Rectal smooth muscle tissue (tissue), 1 donor: Measurements from ENCODE around the gene NAT10.
"Not testable (repeated sequence)": the region's sequence is repeated elsewhere in the genome, so short reads cannot be mapped to it uniquely, and the experiment has no call there.

Source experiments
- H3K27ac ChIP-seq: one replicate; pipeline ENCODE4 v1.7.0; 2013; ENCODE audit warnings: low read depth, low read length, inconsistent platforms
- H3K27me3 ChIP-seq: one replicate; pipeline ENCODE4 v1.7.0; 2013; ENCODE audit warnings: low read length; ENCODE audit not compliant: control insufficient read depth, insufficient read depth
- H3K36me3 ChIP-seq: one replicate; pipeline ENCODE4 v1.7.0; 2013; ENCODE audit warnings: low read length; ENCODE audit not compliant: control insufficient read depth, insufficient read depth
- H3K4me1 ChIP-seq: one replicate; pipeline ENCODE4 v1.7.0; 2013; ENCODE audit warnings: low read length; ENCODE audit not compliant: control insufficient read depth, insufficient read depth
- H3K4me3 ChIP-seq: one replicate; pipeline ENCODE4 v1.7.0; 2013; ENCODE audit warnings: low read length
- H3K9ac ChIP-seq: one replicate; pipeline ENCODE4 v1.7.0; 2013; ENCODE audit warnings: low read length

The NAT10 gene

GRCh38 chr11:34075178-34075820 lies 30.1 kb upstream of the NAT10 start:
- peak overlapping the region; percentile 48 for H3K27ac ChIP-seq
- H3K9ac ChIP-seq = no peak overlapping the region

GRCh38 chr11:34080609-34081008 lies 24.8 kb upstream of the NAT10 start:
- Histone ChIP-seq H3K4me3 (no peak overlapping the region), H3K27ac (no peak overlapping the region), H3K9ac (no peak overlapping the region), H3K27me3 (no peaks in the 10 kb centered on the region), H3K4me1 (no peaks in the 10 kb centered on the region), H3K36me3 (peaks cover 29% of the 10 kb centered on the region)

More at GRCh38 chr11:34075178-34075820, 30.1 kb upstream of the NAT10 start:
- H3K36me3 ChIP-seq = peaks cover 15% of the 10 kb centered on the region
- no peak overlapping the region for H3K4me3 ChIP-seq
- no peaks in the 10 kb centered on the region for H3K4me1 ChIP-seq
- H3K27me3 ChIP-seq = no peaks in the 10 kb centered on the region

- Histone ChIP-seq H3K27me3 (no peaks in the 10 kb centered on the region), H3K4me1 (no peaks in the 10 kb centered on the region), H3K36me3 (peaks cover 36% of the 10 kb centered on the region), H3K4me3 (no peak overlapping the region), H3K9ac (no peak overlapping the region), H3K27ac (no peak overlapping the region)
These were observed 20.8 kb upstream of the NAT10 start for GRCh38 chr11:34084637-34085036.

GRCh38 chr11:34086554-34087283 lies 18.7 kb upstream of the NAT10 start:
- Histone ChIP-seq H3K27me3 (no peaks in the 10 kb centered on the region), H3K27ac (no peak overlapping the region), H3K4me3 (no peak overlapping the region), H3K36me3 (peaks cover 40% of the 10 kb centered on the region), H3K4me1 (no peaks in the 10 kb centered on the region), H3K9ac (no peak overlapping the region)

GRCh38 chr11:34091825-34092224 lies 13.6 kb upstream of the NAT10 start:
- no peak overlapping the region for H3K4me3 ChIP-seq
- H3K9ac ChIP-seq = no peak overlapping the region
- H3K36me3 ChIP-seq = peaks cover 38% of the 10 kb centered on the region
- no peaks in the 10 kb centered on the region for H3K27me3 ChIP-seq
- no peak overlapping the region for H3K27ac ChIP-seq
- H3K4me1 ChIP-seq = no peaks in the 10 kb centered on the region

- not testable (repeated sequence) for H3K4me3 ChIP-seq, H3K27me3 ChIP-seq, H3K27ac ChIP-seq, H3K9ac ChIP-seq, H3K4me1 ChIP-seq
- H3K36me3 ChIP-seq = peaks cover 43% of the 10 kb centered on the region
These were observed 10.5 kb upstream of the NAT10 start for GRCh38 chr11:34094900-34095299.

- H3K9ac ChIP-seq = no peak overlapping the region
- H3K27ac ChIP-seq = no peak overlapping the region
- no peaks in the 10 kb centered on the region for H3K4me1 ChIP-seq
- peaks cover 32% of the 10 kb centered on the region for H3K36me3 ChIP-seq
- no peak overlapping the region for H3K4me3 ChIP-seq
- H3K27me3 ChIP-seq = no peaks in the 10 kb centered on the region
These were observed 6.6 kb upstream of the NAT10 start for GRCh38 chr11:34098813-34099212.

- H3K9ac ChIP-seq = peak overlapping the region; percentile 96
- peaks cover 7% of the 10 kb centered on the region for H3K4me1 ChIP-seq
- H3K36me3 ChIP-seq = peaks cover 14% of the 10 kb centered on the region
- H3K27ac ChIP-seq = peak overlapping the region; percentile 97
- no peaks in the 10 kb centered on the region for H3K27me3 ChIP-seq
- H3K4me3 ChIP-seq = peak overlapping the region; percentile 94
These were observed 750 bp upstream of the NAT10 start for GRCh38 chr11:34104680-34105078.

- H3K4me1 ChIP-seq = peaks cover 7% of the 10 kb centered on the region
- peak overlapping the region; percentile 97 for H3K27ac ChIP-seq
- H3K27me3 ChIP-seq = no peaks in the 10 kb centered on the region
- H3K9ac ChIP-seq = peak overlapping the region; percentile 96
- peak overlapping the region; percentile 94 for H3K4me3 ChIP-seq
- peaks cover 13% of the 10 kb centered on the region for H3K36me3 ChIP-seq
These were observed 602 bp downstream of the NAT10 start for GRCh38 chr11:34105957-34106504.

GRCh38 chr11:34111722-34112270 lies 6.4 kb downstream of the NAT10 start:
- Histone ChIP-seq H3K4me3 (no peak overlapping the region), H3K4me1 (no peaks in the 10 kb centered on the region), H3K27ac (no peak overlapping the region), H3K9ac (no peak overlapping the region), H3K27me3 (no peaks in the 10 kb centered on the region), H3K36me3 (peaks cover 42% of the 10 kb centered on the region)

- Histone ChIP-seq H3K4me1 (no peaks in the 10 kb centered on the region), H3K9ac (no peak overlapping the region), H3K4me3 (no peak overlapping the region), H3K36me3 (peaks cover 49% of the 10 kb centered on the region), H3K27ac (no peak overlapping the region), H3K27me3 (no peaks in the 10 kb centered on the region)
These were observed 8.6 kb downstream of the NAT10 start for GRCh38 chr11:34114014-34114413.

GRCh38 chr11:34114471-34114870 lies 9.0 kb downstream of the NAT10 start:
- no peak overlapping the region for H3K27ac ChIP-seq
- H3K4me1 ChIP-seq = no peaks in the 10 kb centered on the region
- peaks cover 47% of the 10 kb centered on the region for H3K36me3 ChIP-seq
- no peaks in the 10 kb centered on the region for H3K27me3 ChIP-seq
- H3K4me3 ChIP-seq = no peak overlapping the region
- no peak overlapping the region for H3K9ac ChIP-seq
